IMR-90 (cell line): ENCODE measurements around the gene LUZP2. TPM values are rescaled to one million over a fixed set of nuclear protein-coding genes. Genes with fewer than 3 reads are reported as not detected.

Experiments used
- ATAC-seq: fragments of 200-7000 bp; cut with Tn5 transposase; 2 replicates; pipeline ENCODE4 v1.9.1; 2020; ENCODE audit warnings: low read depth, mild to moderate bottlenecking, moderate library complexity
- BruUV-seq: library from RNA; stranded (reverse); fragments of 400-500 nt; replicated peaks from 2 replicates; lab custom pipeline; 2021; lab: Mats Ljungman, UMichigan
- CTCF ChIA-PET: fragments of 300-600 bp; formaldehyde crosslinking; extraction: SDS; loops from one replicate; lab custom pipeline; 2021; ENCODE audit warnings: antibody characterized with exemption; lab: Yijun Ruan, JAX
- POLR2A ChIA-PET: fragments of 300-600 bp; sonication (Branson Sonifier 250); formaldehyde crosslinking; loops from one replicate; lab custom pipeline; 2022; ENCODE audit warnings: antibody characterized with exemption; ENCODE audit not compliant: unreplicated experiment; lab: Charles Lee
- DNase-seq: peaks from one replicate; pipeline ENCODE4 v3.0.0; 2013
- H2AFZ ChIP-seq: replicated peaks from 2 replicates; pipeline ENCODE3; 2013; ENCODE audit warnings: low read length, mild to moderate bottlenecking; ENCODE audit not compliant: poor library complexity
- H2AK5ac ChIP-seq: 2 replicates; pipeline ENCODE4 v1.6.1; 2013; ENCODE audit warnings: low read depth, low read length, inconsistent platforms
- H2AK9ac ChIP-seq: replicated peaks from 2 replicates; pipeline ENCODE3; 2013; ENCODE audit warnings: mild to moderate bottlenecking, low read depth, low read length, moderate library complexity; ENCODE audit not compliant: poor library complexity
- H2BK120ac ChIP-seq: 2 replicates; pipeline ENCODE4 v1.6.1; 2013; ENCODE audit warnings: low read depth, low read length, inconsistent platforms
- H2BK15ac ChIP-seq: 3 replicates; pipeline ENCODE4 v1.6.1; 2013; ENCODE audit warnings: low read depth, low read length, inconsistent platforms
- H2BK20ac ChIP-seq: 2 replicates; pipeline ENCODE4 v1.6.1; 2013; ENCODE audit warnings: low read depth, mild to moderate bottlenecking, inconsistent platforms, low read length, moderate library complexity
- H2BK5ac ChIP-seq: 2 replicates; pipeline ENCODE4 v1.6.1; 2013; ENCODE audit warnings: mild to moderate bottlenecking, low read depth, low read length, inconsistent platforms; ENCODE audit not compliant: poor library complexity, severe bottlenecking
- H3K14ac ChIP-seq: replicated peaks from 2 replicates; pipeline ENCODE4 v1.6.1; 2013; ENCODE audit warnings: low read depth, low read length, inconsistent platforms
- H3K18ac ChIP-seq: 2 replicates; pipeline ENCODE4 v1.6.1; 2013; ENCODE audit warnings: low read depth, low read length, control low read depth
- H3K23ac ChIP-seq: 2 replicates; pipeline ENCODE4 v1.6.1; 2013; ENCODE audit warnings: low read depth, low read length, inconsistent platforms
- H3K27ac ChIP-seq: 2 replicates; pipeline ENCODE4 v1.5.1; 2013; ENCODE audit warnings: mild to moderate bottlenecking, control low read depth, low read length; ENCODE audit not compliant: insufficient read depth
- H3K27me3 ChIP-seq: 2 replicates; pipeline ENCODE4 v1.6.1; 2013; ENCODE audit warnings: low read length; ENCODE audit not compliant: control insufficient read depth, insufficient read depth
- H3K36me3 ChIP-seq: 2 replicates; pipeline ENCODE4 v1.6.1; 2013; ENCODE audit warnings: low read length, mixed read lengths; ENCODE audit not compliant: control insufficient read depth, insufficient read depth
- H3K4ac ChIP-seq: 2 replicates; pipeline ENCODE4 v1.6.1; 2013; ENCODE audit warnings: low read depth, low read length, inconsistent platforms
- H3K4me1 ChIP-seq: 2 replicates; pipeline ENCODE4 v1.6.1; 2013; ENCODE audit warnings: low read length, mixed read lengths; ENCODE audit not compliant: control insufficient read depth, insufficient read depth
- H3K4me2 ChIP-seq: 2 replicates; pipeline ENCODE4 v1.6.1; 2013; ENCODE audit warnings: low read depth, mild to moderate bottlenecking, control low read depth, low read length, moderate library complexity
- H3K4me3 ChIP-seq: 2 replicates; pipeline ENCODE4 v1.5.1; 2013; ENCODE audit warnings: low read depth, mild to moderate bottlenecking, control low read depth, low read length, moderate library complexity; ENCODE audit not compliant: insufficient read depth
- H3K56ac ChIP-seq: 2 replicates; pipeline ENCODE4 v1.6.1; 2013; ENCODE audit warnings: low read length, inconsistent platforms; ENCODE audit not compliant: insufficient read depth; ENCODE audit errors: extremely low read depth
- H3K79me1 ChIP-seq, 2 experiments: 2 replicates each; pipeline ENCODE4 v1.6.1; 2013; ENCODE audit warnings: low read length in 2 of 2, inconsistent platforms in 1 of 2, low read depth in 1 of 2
- H3K9ac ChIP-seq: 2 replicates; pipeline ENCODE4 v1.6.1; 2013; ENCODE audit warnings: low read depth, low read length, control low read depth
- H3K9me1 ChIP-seq: 2 replicates; pipeline ENCODE4 v1.6.1; 2013; ENCODE audit warnings: low read length, inconsistent platforms; ENCODE audit not compliant: insufficient read depth
- H3K9me3 ChIP-seq: 2 replicates; pipeline ENCODE4 v1.6.1; 2013; ENCODE audit warnings: low read length; ENCODE audit not compliant: control insufficient read depth, insufficient read depth
- H4K20me1 ChIP-seq: 2 replicates; pipeline ENCODE4 v1.6.1; 2013; ENCODE audit warnings: low read length, inconsistent platforms; ENCODE audit not compliant: insufficient read depth
- H4K5ac ChIP-seq: 2 replicates; pipeline ENCODE4 v1.6.1; 2013; ENCODE audit warnings: mild to moderate bottlenecking, low read depth, low read length, control low read depth
- H4K8ac ChIP-seq, 2 experiments: 2 replicates each; pipeline ENCODE4 v1.6.1; 2013; ENCODE audit warnings: low read depth in 2 of 2, low read length in 2 of 2, control low read depth in 1 of 2, inconsistent platforms in 1 of 2
- H4K91ac ChIP-seq: 2 replicates; pipeline ENCODE4 v1.6.1; 2013; ENCODE audit warnings: low read depth, low read length, inconsistent platforms; ENCODE audit not compliant: insufficient read depth
- MAFK ChIP-seq: IDR thresholded peaks from 2 replicates; pipeline ENCODE4 v1.6.1; 2012; ENCODE audit warnings: low read depth, low read length, improper control_type of control experiment
- RFX5 ChIP-seq: IDR thresholded peaks from 2 replicates; pipeline ENCODE4 v1.8.0; 2012; ENCODE audit warnings: low read depth, mild to moderate bottlenecking, low read length, moderate library complexity
- WGBS, 2 experiments: methylation state at CpG; one replicate each; pipeline versions ENCODE4 v1.1.5 to v1.1.7; 2013; ENCODE audit warnings: missing lambda C conversion rate in 2 of 2; ENCODE audit not compliant: insufficient read length in 1 of 2; ENCODE audit errors: extremely low coverage in 2 of 2; 5-methylcytosine and 5-hydroxymethylcytosine counted together
- dilution Hi-C: fragments of 300-500 bp; cut with HindIII; formaldehyde crosslinking; loops from one replicate; pipeline ENCODE4 v1.14.3; 2018; ENCODE audit warnings: low sequenced_read_pairs; ENCODE audit not compliant: unreplicated experiment
- in situ Hi-C: fragments of 300-500 bp; cut with MboI; formaldehyde crosslinking; loops from 3 replicates; pipeline ENCODE4 v1.14.3; 2019; ENCODE audit warnings: low sequenced_read_pairs, inconsistent platforms, mixed read lengths
- intact Hi-C: fragments of 100-400 bp; cut with micrococcal nuclease; formaldehyde crosslinking; loops from 2 replicates; pipeline ENCODE4 v1.10.0; 2022
- microRNA-seq, 2 experiments: library from miRNA; stranded (forward) in 1 of 2; unstranded in 1 of 2; fragments of 10-50 nt in 1 of 2; fragments of <30 nt in 1 of 2; gene quantifications in 1 of 2; microRNA quantifications in 1 of 2; one replicate each; pipeline versions ENCODE3 to v1.1.0; 2013 to 2020; ENCODE audit not compliant: insufficient read depth in 1 of 2, insufficient read length in 1 of 2, unreplicated experiment in 1 of 2
- polyA plus RNA-seq, 3 experiments: library from polyadenylated mRNA; depleted of rRNA; stranded (reverse); fragments of >200 nt; gene quantifications; 2 replicates each; pipeline ENCODE4 v1.2.3, GENCODE V29; 2012; ENCODE audit warnings: low replicate concordance in 1 of 3
- small RNA-seq, 5 experiments: library from RNA; depleted of rRNA; stranded (forward); fragments of <200 nt; gene quantifications; one replicate each; pipeline ENCODE3, GENCODE V24; 2012
- total RNA-seq: library from RNA; depleted of rRNA; stranded (reverse); fragments of >200 nt; gene quantifications from 2 replicates; pipeline ENCODE4 v1.2.3, GENCODE V29; 2012

The LUZP2 gene
- total and polyA plus RNA-seq, 2 of the 4 experiments (the other 2 are of a cell fraction) = 0.89 to 2.0 TPM

DNA sequence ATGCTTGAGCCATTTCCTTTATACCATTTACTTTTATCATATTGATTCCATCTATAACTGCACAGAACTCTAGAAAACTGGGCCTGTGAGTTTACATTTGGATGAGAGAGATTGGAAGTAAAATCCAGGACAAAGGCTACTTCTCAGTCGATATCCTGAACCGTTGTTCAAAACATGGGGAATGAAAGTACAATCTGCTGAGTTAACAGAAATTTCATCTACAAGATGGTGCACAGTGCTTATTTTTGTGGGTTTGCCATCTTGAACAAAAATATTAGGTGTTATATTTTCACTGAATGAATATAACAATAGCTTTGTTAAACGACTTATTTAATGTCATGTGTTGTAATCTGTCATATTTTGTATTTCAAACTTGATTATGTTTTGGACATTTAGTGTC lies 622.6 kb downstream of the LUZP2 start:
- Histone ChIP-seq H4K5ac (no peak overlapping the region), H3K18ac (no peak overlapping the region), H3K36me3 (no peaks in the 10 kb centered on the region), H3K14ac (no peak overlapping the region), H3K27ac (no peak overlapping the region), H3K9me3 (no peaks in the 10 kb centered on the region), H3K23ac (no peak overlapping the region), H4K8ac (no peak overlapping the region), H2AK5ac (no peak overlapping the region), H2BK20ac (no peak overlapping the region), H2BK5ac (no peak overlapping the region), H4K91ac (no peak overlapping the region), H3K79me1 (no peaks in the 10 kb centered on the region), H3K4me2 (no peak overlapping the region), H2AFZ (no peak overlapping the region), H2AK9ac (no peak overlapping the region), H3K4me1 (no peaks in the 10 kb centered on the region), H3K56ac (no peak overlapping the region), H3K9ac (no peak overlapping the region), H3K27me3 (no peaks in the 10 kb centered on the region), H2BK120ac (no peak overlapping the region), H4K20me1 (no peaks in the 10 kb centered on the region), H3K9me1 (no peaks in the 10 kb centered on the region), H3K4me3 (no peak overlapping the region), H2BK15ac (no peak overlapping the region), H3K4ac (no peak overlapping the region)
- ChIA-PET POLR2A (no interaction called here), CTCF (no interaction called here)
- dilution Hi-C loops (no loop called here), intact Hi-C loops (no loop called here), in situ Hi-C loops (no loop called here)
- WGBS, 2 experiments = 100% methylated on average over 2 of the region's 3 CpGs; no CpG with 5 or more reads in 1 of the 2 experiments
- ATAC-seq (no peak), DNase-seq (no peak)
- no TSS peak for BruUV-seq
- peak; percentile 80 for TF ChIP-seq MAFK
- no peak for TF ChIP-seq RFX5

Small RNA genes lying within 50 kb of the gene (microRNA-seq; reads per million reads assigned to microRNA genes)
- gene RF00019 (ENCODE audit: insufficient read depth, insufficient read length) = not detected

Small RNA genes lying within 50 kb of the gene (small RNA-seq; reads per million reads assigned to genes)
- 0 reads per million in 5 experiments for gene RF00019
